HEK293T (cell line): ENCODE measurements around the gene SERPINI2.

Source experiments
- FOXK2 ChIP-seq: fragments of 450-650 bp; IDR thresholded peaks from 2 replicates; pipeline ENCODE4 v1.6.1; 2016; ENCODE audit warnings: mild to moderate bottlenecking
- FOXM1 ChIP-seq: fragments of 450-650 bp; IDR thresholded peaks from 2 replicates; pipeline ENCODE4 v1.6.1; 2017; ENCODE audit warnings: mild to moderate bottlenecking, borderline replicate concordance

DNA sequence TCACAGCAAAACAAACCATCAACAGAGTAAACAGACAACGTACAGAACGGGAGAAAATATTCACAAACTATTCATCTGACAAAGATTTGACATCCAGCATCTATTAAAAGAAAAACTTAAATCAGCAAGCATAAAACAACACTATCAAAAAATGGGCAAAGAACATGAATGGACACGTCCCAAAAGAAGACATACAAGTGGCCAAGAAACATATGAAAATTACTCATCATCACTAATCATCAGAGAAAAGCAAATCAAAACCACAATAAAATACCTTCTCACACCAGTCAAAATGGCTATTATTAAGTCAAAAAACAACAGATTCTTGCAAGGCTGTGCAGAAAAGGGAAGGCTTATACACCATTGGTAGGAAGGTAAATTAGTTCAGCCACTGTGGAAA, 13.7 kb upstream of the SERPINI2 start:
- TF ChIP-seq FOXM1 (no peak), FOXK2 (no peak)
